ENCODE results near the gene GNA12.
"Not testable (repeated sequence)": the region's sequence is repeated elsewhere in the genome, so short reads cannot be mapped to it uniquely, and the experiment has no call there.

The GNA12 gene

GRCh38 chr7:2864204-2864985 is 20.3 kb upstream of the GNA12 start:
- DNase-seq, result no peak

GRCh38 chr7:2863461-2864066 is 19.5 kb upstream of the GNA12 start:
- peak; percentile 49 to 60 for DNase-seq

- DNase-seq, result no peak
Measured at GRCh38 chr7:2862831-2863361, 18.8 kb upstream of the GNA12 start.

DNA sequence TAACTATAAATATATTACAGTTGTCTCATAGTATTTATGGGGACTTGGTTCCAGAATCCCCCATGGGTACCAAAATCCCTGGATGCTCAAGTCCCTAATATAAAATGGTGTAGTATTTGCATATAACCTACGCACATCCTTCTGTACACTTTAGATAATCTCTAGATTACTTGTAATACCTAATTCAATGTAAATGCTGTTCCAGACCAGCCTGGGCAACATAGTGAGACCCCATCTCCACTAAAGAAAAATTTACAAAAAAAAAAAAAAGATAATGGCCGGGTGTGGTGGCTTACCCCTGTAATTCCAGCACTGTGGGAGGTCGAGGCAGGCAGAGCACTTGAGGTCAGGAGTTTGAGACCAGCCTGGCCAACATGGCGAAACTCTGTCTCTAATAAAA is 17.4 kb upstream of the GNA12 start:
- no peak for DNase-seq

- no peak for DNase-seq
Measured at GRCh38 chr7:2860627-2861133, 16.6 kb upstream of the GNA12 start.

DNA sequence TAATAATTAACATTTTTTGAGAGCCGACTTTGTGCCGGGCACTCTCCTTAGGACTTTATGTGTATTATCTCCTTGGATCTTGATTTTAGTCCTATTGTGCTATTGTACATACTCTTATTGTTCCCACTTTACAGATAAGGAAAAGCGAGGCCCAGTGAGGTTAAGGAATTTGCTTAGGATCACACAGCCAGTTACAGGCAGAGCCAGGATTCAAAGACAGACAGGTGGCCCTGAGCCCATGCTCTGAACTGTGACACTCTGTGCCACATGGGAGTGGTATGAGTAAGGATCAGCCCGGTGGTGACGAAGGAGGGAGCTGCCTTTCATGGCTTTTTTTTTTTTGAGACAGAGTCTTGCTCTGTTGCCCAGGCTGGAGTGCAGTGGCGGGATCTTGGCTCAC is 15.8 kb upstream of the GNA12 start:
- DNase-seq, result no peak

- no peak for DNase-seq
Measured at GRCh38 chr7:2858621-2859020, 14.5 kb upstream of the GNA12 start.

DNA sequence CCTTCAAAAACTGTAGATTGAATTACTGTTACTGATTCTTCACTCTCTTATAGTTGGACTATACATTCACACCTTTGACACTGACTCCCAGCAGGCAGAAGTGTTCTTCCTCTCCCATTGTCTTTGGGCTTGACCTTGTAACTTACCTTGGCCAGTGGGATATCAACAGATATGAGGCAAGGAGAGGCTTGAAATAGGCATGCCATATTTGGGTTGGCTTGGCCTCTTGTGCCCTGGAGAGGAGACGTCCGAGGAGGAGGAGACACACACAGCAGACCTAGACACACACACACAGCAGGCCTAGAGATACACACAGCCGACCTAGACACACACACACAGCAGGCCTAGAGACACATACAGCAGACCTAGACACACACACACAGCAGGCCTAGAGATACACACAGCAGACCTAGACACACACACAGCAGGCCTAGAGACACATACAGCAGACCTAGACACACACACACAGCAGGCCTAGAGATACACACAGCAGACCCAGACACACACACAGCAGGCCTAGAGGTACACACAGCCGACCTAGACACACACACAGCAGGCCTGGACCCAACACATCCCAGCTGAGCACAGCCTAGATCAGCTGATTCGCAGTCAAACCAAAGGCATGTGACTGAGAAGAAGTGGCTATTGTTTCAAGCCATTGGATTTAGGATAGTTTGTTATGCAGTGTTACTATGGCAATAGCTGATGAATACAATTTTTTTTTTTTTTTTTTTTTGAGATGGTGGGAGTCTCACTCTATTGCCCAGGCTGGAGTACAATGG is 12.5 kb upstream of the GNA12 start:
- DNase-seq, result no peak

DNA sequence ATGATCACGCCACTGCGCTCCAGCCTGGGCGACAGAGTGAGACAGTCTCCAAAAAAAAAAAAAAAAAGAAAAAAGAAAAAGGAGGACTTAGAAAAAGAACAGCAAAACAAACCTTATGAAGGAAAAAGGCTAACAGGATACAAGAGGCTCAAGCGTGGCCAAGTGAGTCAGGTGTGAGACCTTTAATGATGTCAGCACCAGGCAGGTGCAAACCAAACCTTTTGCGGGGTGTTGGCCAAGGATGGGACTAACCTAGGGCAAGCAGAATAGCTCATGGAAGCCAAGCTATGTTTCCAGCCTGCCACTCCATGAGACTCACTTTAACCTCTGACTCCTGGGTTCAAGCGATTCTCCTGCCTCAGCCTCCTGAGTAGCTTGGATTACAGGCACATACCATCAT is 11.3 kb upstream of the GNA12 start:
- DNase-seq, result no peak

- not testable (repeated sequence) for DNase-seq
Measured at GRCh38 chr7:2853552-2853951, 9.4 kb upstream of the GNA12 start.

DNA sequence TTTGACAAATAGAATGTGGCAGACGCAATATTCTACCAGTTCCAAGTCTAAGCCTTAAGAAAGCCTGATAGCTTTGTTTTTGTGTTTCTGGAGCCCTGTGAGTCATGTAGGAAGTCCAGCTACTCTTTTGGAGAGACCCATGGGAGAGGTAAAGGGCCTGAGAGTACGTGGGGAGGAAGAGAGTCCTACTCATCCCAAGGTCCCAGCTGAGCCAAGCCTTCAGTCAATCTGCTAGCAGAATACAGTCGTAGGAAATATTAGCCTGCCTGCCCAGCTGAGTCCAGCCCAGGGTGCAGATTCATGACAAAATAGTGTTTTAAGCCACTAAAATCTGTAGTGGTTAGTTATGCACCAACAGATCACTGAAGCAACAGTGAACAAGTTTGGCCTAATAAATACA is 9.0 kb upstream of the GNA12 start:
- no peak for DNase-seq

GRCh38 chr7:2851497-2851896 is 7.4 kb upstream of the GNA12 start:
- no peak for DNase-seq

DNA sequence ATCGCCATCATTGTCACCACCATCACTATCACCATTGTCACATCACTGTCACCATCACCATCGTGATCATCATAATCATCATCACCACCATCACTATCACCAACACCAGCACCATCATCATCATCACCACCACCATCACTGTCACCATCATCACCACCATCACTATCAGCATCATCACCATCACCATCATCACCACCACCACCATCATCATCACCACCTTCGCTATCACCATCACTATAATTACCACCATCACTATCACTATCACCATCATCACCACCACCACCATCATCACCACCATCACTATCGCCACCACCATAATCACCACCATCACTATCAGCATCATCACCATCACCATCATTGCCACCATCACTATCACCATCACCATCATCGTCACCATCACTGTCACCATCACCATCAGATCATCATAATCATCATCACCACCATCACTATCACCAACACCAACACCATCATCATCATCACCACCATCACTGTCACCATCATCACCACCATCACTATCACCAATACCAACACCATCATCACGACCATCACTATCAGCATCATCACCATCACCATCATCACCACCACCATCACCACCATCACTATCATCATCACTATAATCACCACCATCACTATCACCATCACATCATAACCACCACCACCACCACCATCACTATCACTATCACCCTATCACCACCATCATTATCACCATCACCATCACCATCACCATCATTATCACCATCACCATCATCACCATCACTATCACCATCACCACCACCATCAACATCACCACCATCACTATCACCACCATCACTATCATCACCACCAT is 6.0 kb upstream of the GNA12 start:
- DNase-seq, result no peak

- no peak for DNase-seq
Measured at GRCh38 chr7:2845034-2845592, 1.0 kb upstream of the GNA12 start.

GRCh38 chr7:2843711-2844152 is 376 bp downstream of the GNA12 start:
- DNase-seq, result peak; percentile 18 to 19

DNA sequence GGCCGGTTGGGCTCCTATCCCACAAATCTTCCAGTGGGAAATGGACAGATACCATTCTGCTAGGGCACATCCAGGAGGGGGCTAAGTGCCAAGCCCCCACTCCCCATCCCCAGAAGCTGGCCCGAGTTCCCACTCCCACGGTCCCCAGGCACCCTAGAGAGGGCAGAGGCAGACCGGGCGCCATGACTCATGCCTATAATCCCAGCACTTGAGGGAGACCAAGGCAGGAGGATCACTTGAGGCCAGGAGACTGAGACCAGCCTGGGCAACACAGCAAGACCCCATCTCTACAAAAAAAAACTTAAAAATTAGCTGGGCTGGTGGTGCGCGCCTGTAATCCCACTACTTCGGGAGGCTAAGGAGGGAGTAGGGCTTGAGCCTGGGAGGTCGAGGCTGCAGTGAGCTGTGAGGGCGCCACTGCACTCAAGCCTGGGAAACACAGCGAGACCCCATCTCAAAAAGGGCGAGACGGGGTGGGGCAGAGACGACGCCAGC is 870 bp downstream of the GNA12 start:
- no peak for DNase-seq

DNA sequence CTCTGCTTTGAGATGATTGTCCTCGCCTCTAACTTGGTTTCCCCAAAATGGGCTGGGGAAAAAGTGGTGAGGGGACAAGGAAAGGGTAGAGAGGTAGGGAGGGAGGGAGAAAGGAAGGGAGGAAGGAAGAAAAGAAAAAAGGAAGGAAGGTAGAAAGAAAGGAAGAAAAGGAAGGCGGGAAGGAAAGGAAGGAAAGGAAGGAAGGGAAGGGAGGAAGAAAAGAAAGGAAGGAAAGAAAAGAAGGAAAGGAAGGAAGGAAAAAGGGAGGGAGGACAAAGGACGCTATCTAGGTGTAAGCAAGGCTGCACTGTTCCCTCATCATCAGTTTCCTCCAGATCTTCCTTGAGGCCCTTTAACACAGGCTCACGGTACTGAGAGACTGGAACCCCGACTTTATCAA is 2.2 kb downstream of the GNA12 start:
- DNase-seq, result no peak

- no peak for DNase-seq
Measured at GRCh38 chr7:2840458-2840857, 3.6 kb downstream of the GNA12 start.

GRCh38 chr7:2838873-2839578 is 5.1 kb downstream of the GNA12 start:
- DNase-seq, result no peak

GRCh38 chr7:2838451-2838850 is 5.7 kb downstream of the GNA12 start:
- no peak for DNase-seq

GRCh38 chr7:2837496-2837895 is 6.6 kb downstream of the GNA12 start:
- no peak for DNase-seq

Data from activated CD4-positive, alpha-beta T cell treated with anti-CD3 and anti-CD28 coated beads, Interleukin-2, amount 50 U/mL, for 4 hours (primary cell).